IMR-90 (cell line): ENCODE data around the gene MCF2L. TPM values are rescaled to one million over a fixed set of nuclear protein-coding genes. Genes with fewer than 3 reads are reported as not detected.

ENCODE experiments used
- ATAC-seq: fragments of 200-7000 bp; cut with Tn5 transposase; 2 replicates; pipeline ENCODE4 v1.9.1; 2020; ENCODE audit warnings: low read depth, mild to moderate bottlenecking, moderate library complexity
- BruUV-seq: library from RNA; stranded (reverse); fragments of 400-500 nt; replicated peaks from 2 replicates; lab custom pipeline; 2021; lab: Mats Ljungman, UMichigan
- CTCF ChIA-PET: fragments of 300-600 bp; formaldehyde crosslinking; extraction: SDS; loops from one replicate; lab custom pipeline; 2021; ENCODE audit warnings: antibody characterized with exemption; lab: Yijun Ruan, JAX
- POLR2A ChIA-PET: fragments of 300-600 bp; sonication (Branson Sonifier 250); formaldehyde crosslinking; loops from one replicate; lab custom pipeline; 2022; ENCODE audit warnings: antibody characterized with exemption; ENCODE audit not compliant: unreplicated experiment; lab: Charles Lee
- DNase-seq: peaks from one replicate; pipeline ENCODE4 v3.0.0; 2013
- H2AFZ ChIP-seq: replicated peaks from 2 replicates; pipeline ENCODE3; 2013; ENCODE audit warnings: low read length, mild to moderate bottlenecking; ENCODE audit not compliant: poor library complexity
- H2AK5ac ChIP-seq: 2 replicates; pipeline ENCODE4 v1.6.1; 2013; ENCODE audit warnings: low read depth, low read length, inconsistent platforms
- H2AK9ac ChIP-seq: replicated peaks from 2 replicates; pipeline ENCODE3; 2013; ENCODE audit warnings: mild to moderate bottlenecking, low read depth, low read length, moderate library complexity; ENCODE audit not compliant: poor library complexity
- H2BK120ac ChIP-seq: 2 replicates; pipeline ENCODE4 v1.6.1; 2013; ENCODE audit warnings: low read depth, low read length, inconsistent platforms
- H2BK15ac ChIP-seq: 3 replicates; pipeline ENCODE4 v1.6.1; 2013; ENCODE audit warnings: low read depth, low read length, inconsistent platforms
- H2BK20ac ChIP-seq: 2 replicates; pipeline ENCODE4 v1.6.1; 2013; ENCODE audit warnings: low read depth, mild to moderate bottlenecking, inconsistent platforms, low read length, moderate library complexity
- H2BK5ac ChIP-seq: 2 replicates; pipeline ENCODE4 v1.6.1; 2013; ENCODE audit warnings: mild to moderate bottlenecking, low read depth, low read length, inconsistent platforms; ENCODE audit not compliant: poor library complexity, severe bottlenecking
- H3K14ac ChIP-seq: replicated peaks from 2 replicates; pipeline ENCODE4 v1.6.1; 2013; ENCODE audit warnings: low read depth, low read length, inconsistent platforms
- H3K18ac ChIP-seq: 2 replicates; pipeline ENCODE4 v1.6.1; 2013; ENCODE audit warnings: low read depth, low read length, control low read depth
- H3K23ac ChIP-seq: 2 replicates; pipeline ENCODE4 v1.6.1; 2013; ENCODE audit warnings: low read depth, low read length, inconsistent platforms
- H3K27ac ChIP-seq: 2 replicates; pipeline ENCODE4 v1.5.1; 2013; ENCODE audit warnings: mild to moderate bottlenecking, control low read depth, low read length; ENCODE audit not compliant: insufficient read depth
- H3K27me3 ChIP-seq: 2 replicates; pipeline ENCODE4 v1.6.1; 2013; ENCODE audit warnings: low read length; ENCODE audit not compliant: control insufficient read depth, insufficient read depth
- H3K36me3 ChIP-seq: 2 replicates; pipeline ENCODE4 v1.6.1; 2013; ENCODE audit warnings: low read length, mixed read lengths; ENCODE audit not compliant: control insufficient read depth, insufficient read depth
- H3K4ac ChIP-seq: 2 replicates; pipeline ENCODE4 v1.6.1; 2013; ENCODE audit warnings: low read depth, low read length, inconsistent platforms
- H3K4me1 ChIP-seq: 2 replicates; pipeline ENCODE4 v1.6.1; 2013; ENCODE audit warnings: low read length, mixed read lengths; ENCODE audit not compliant: control insufficient read depth, insufficient read depth
- H3K4me2 ChIP-seq: 2 replicates; pipeline ENCODE4 v1.6.1; 2013; ENCODE audit warnings: low read depth, mild to moderate bottlenecking, control low read depth, low read length, moderate library complexity
- H3K4me3 ChIP-seq: 2 replicates; pipeline ENCODE4 v1.5.1; 2013; ENCODE audit warnings: low read depth, mild to moderate bottlenecking, control low read depth, low read length, moderate library complexity; ENCODE audit not compliant: insufficient read depth
- H3K56ac ChIP-seq: 2 replicates; pipeline ENCODE4 v1.6.1; 2013; ENCODE audit warnings: low read length, inconsistent platforms; ENCODE audit not compliant: insufficient read depth; ENCODE audit errors: extremely low read depth
- H3K79me1 ChIP-seq, 2 experiments: 2 replicates each; pipeline ENCODE4 v1.6.1; 2013; ENCODE audit warnings: low read length in 2 of 2, inconsistent platforms in 1 of 2, low read depth in 1 of 2
- H3K9ac ChIP-seq: 2 replicates; pipeline ENCODE4 v1.6.1; 2013; ENCODE audit warnings: low read depth, low read length, control low read depth
- H3K9me1 ChIP-seq: 2 replicates; pipeline ENCODE4 v1.6.1; 2013; ENCODE audit warnings: low read length, inconsistent platforms; ENCODE audit not compliant: insufficient read depth
- H3K9me3 ChIP-seq: 2 replicates; pipeline ENCODE4 v1.6.1; 2013; ENCODE audit warnings: low read length; ENCODE audit not compliant: control insufficient read depth, insufficient read depth
- H4K20me1 ChIP-seq: 2 replicates; pipeline ENCODE4 v1.6.1; 2013; ENCODE audit warnings: low read length, inconsistent platforms; ENCODE audit not compliant: insufficient read depth
- H4K5ac ChIP-seq: 2 replicates; pipeline ENCODE4 v1.6.1; 2013; ENCODE audit warnings: mild to moderate bottlenecking, low read depth, low read length, control low read depth
- H4K8ac ChIP-seq, 2 experiments: 2 replicates each; pipeline ENCODE4 v1.6.1; 2013; ENCODE audit warnings: low read depth in 2 of 2, low read length in 2 of 2, control low read depth in 1 of 2, inconsistent platforms in 1 of 2
- H4K91ac ChIP-seq: 2 replicates; pipeline ENCODE4 v1.6.1; 2013; ENCODE audit warnings: low read depth, low read length, inconsistent platforms; ENCODE audit not compliant: insufficient read depth
- BHLHE40 ChIP-seq: fragments of 150-350 bp; IDR thresholded peaks from 2 replicates; pipeline ENCODE4 v1.6.1; 2016; ENCODE audit warnings: mild to moderate bottlenecking, low read depth, low read length
- CEBPB ChIP-seq: IDR thresholded peaks from 2 replicates; pipeline ENCODE4 v1.6.1; 2012; ENCODE audit warnings: low read depth, low read length, improper control_type of control experiment
- CHD1 ChIP-seq: IDR thresholded peaks from 2 replicates; pipeline ENCODE4 v1.6.1; 2012; ENCODE audit warnings: low read depth, low read length, improper control_type of control experiment
- MAFK ChIP-seq: IDR thresholded peaks from 2 replicates; pipeline ENCODE4 v1.6.1; 2012; ENCODE audit warnings: low read depth, low read length, improper control_type of control experiment
- MAZ ChIP-seq: IDR thresholded peaks from 2 replicates; pipeline ENCODE4 v1.6.1; 2012; ENCODE audit warnings: low read depth, mild to moderate bottlenecking, low read length, improper control_type of control experiment, moderate library complexity, borderline replicate concordance
- POLR2A ChIP-seq: IDR thresholded peaks from 2 replicates; pipeline ENCODE4 v1.6.1; 2012; ENCODE audit warnings: mild to moderate bottlenecking, low read depth, low read length
- RAD21 ChIP-seq: IDR thresholded peaks from 2 replicates; pipeline ENCODE4 v1.6.1; 2012; ENCODE audit warnings: low read length, improper control_type of control experiment
- SMC3 ChIP-seq: fragments of 150-350 bp; IDR thresholded peaks from 2 replicates; pipeline ENCODE4 v1.6.1; 2016; ENCODE audit warnings: low read depth, mild to moderate bottlenecking, antibody characterized with exemption, low read length, moderate library complexity
- WGBS, 2 experiments: methylation state at CpG; one replicate each; pipeline versions ENCODE4 v1.1.5 to v1.1.7; 2013; ENCODE audit warnings: missing lambda C conversion rate in 2 of 2; ENCODE audit not compliant: insufficient read length in 1 of 2; ENCODE audit errors: extremely low coverage in 2 of 2; 5-methylcytosine and 5-hydroxymethylcytosine counted together
- dilution Hi-C: fragments of 300-500 bp; cut with HindIII; formaldehyde crosslinking; loops from one replicate; pipeline ENCODE4 v1.14.3; 2018; ENCODE audit warnings: low sequenced_read_pairs; ENCODE audit not compliant: unreplicated experiment
- in situ Hi-C: fragments of 300-500 bp; cut with MboI; formaldehyde crosslinking; loops from 3 replicates; pipeline ENCODE4 v1.14.3; 2019; ENCODE audit warnings: low sequenced_read_pairs, inconsistent platforms, mixed read lengths
- intact Hi-C: fragments of 100-400 bp; cut with micrococcal nuclease; formaldehyde crosslinking; loops from 2 replicates; pipeline ENCODE4 v1.10.0; 2022
- polyA plus RNA-seq, 3 experiments: library from polyadenylated mRNA; depleted of rRNA; stranded (reverse); fragments of >200 nt; gene quantifications; 2 replicates each; pipeline ENCODE4 v1.2.3, GENCODE V29; 2012; ENCODE audit warnings: low replicate concordance in 1 of 3
- total RNA-seq: library from RNA; depleted of rRNA; stranded (reverse); fragments of >200 nt; gene quantifications from 2 replicates; pipeline ENCODE4 v1.2.3, GENCODE V29; 2012
- TF ChIP-seq, protein P1 (sequence below): fragments of 150-350 bp; IDR thresholded peaks from 2 replicates; pipeline ENCODE4 v1.6.1; 2016; ENCODE audit warnings: low read depth, mild to moderate bottlenecking, low read length, moderate library complexity, borderline replicate concordance
- TF ChIP-seq, protein P2 (sequence below): conservative IDR thresholded peaks from 2 replicates; pipeline ENCODE4 v1.5.1; 2012; ENCODE audit warnings: mild to moderate bottlenecking, low read depth, low read length, improper control_type of control experiment
- TF ChIP-seq, protein P3 (sequence below): fragments of 150-350 bp; IDR thresholded peaks from 2 replicates; pipeline ENCODE4 v1.6.1; 2017; ENCODE audit warnings: mild to moderate bottlenecking, antibody characterized with exemption, low read length, low read depth

MCF2L gene
- total and polyA plus RNA-seq, 2 of the 4 experiments (the other 2 are of a cell fraction), result 0.18 TPM; not detected in 1

GRCh38 chr13:112973577-112973951, 4.5 kb downstream of the MCF2L start:
- no peak overlapping the region for H3K9ac ChIP-seq
- no peaks in the 10 kb centered on the region for H3K79me1 ChIP-seq
- H2BK120ac ChIP-seq, result no peak overlapping the region
- BruUV-seq, result no TSS peak
- H2AK9ac ChIP-seq, result no peak overlapping the region
- no peaks in the 10 kb centered on the region for H3K9me1 ChIP-seq
- dilution Hi-C loops, result no loop called here
- H3K27me3 ChIP-seq, result peaks cover 56% of the 10 kb centered on the region
- H3K4ac ChIP-seq, result no peak overlapping the region
- no peak overlapping the region for H3K14ac ChIP-seq
- no peak overlapping the region for H2AFZ ChIP-seq
- no peak overlapping the region for H3K4me3 ChIP-seq
- ATAC-seq, result no peak
- TF ChIP-seq BHLHE40 (no peak), MAFK (no peak), CHD1 (no peak), MAZ (no peak), RAD21 (no peak), SMC3 (no peak), CEBPB (no peak), POLR2A (no peak)
- TF ChIP-seq, protein P1, sequence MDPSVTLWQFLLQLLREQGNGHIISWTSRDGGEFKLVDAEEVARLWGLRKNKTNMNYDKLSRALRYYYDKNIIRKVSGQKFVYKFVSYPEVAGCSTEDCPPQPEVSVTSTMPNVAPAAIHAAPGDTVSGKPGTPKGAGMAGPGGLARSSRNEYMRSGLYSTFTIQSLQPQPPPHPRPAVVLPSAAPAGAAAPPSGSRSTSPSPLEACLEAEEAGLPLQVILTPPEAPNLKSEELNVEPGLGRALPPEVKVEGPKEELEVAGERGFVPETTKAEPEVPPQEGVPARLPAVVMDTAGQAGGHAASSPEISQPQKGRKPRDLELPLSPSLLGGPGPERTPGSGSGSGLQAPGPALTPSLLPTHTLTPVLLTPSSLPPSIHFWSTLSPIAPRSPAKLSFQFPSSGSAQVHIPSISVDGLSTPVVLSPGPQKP, result no peak
- TF ChIP-seq, protein P2, sequence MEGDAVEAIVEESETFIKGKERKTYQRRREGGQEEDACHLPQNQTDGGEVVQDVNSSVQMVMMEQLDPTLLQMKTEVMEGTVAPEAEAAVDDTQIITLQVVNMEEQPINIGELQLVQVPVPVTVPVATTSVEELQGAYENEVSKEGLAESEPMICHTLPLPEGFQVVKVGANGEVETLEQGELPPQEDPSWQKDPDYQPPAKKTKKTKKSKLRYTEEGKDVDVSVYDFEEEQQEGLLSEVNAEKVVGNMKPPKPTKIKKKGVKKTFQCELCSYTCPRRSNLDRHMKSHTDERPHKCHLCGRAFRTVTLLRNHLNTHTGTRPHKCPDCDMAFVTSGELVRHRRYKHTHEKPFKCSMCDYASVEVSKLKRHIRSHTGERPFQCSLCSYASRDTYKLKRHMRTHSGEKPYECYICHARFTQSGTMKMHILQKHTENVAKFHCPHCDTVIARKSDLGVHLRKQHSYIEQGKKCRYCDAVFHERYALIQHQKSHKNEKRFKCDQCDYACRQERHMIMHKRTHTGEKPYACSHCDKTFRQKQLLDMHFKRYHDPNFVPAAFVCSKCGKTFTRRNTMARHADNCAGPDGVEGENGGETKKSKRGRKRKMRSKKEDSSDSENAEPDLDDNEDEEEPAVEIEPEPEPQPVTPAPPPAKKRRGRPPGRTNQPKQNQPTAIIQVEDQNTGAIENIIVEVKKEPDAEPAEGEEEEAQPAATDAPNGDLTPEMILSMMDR, result no peak
- TF ChIP-seq, protein P3, sequence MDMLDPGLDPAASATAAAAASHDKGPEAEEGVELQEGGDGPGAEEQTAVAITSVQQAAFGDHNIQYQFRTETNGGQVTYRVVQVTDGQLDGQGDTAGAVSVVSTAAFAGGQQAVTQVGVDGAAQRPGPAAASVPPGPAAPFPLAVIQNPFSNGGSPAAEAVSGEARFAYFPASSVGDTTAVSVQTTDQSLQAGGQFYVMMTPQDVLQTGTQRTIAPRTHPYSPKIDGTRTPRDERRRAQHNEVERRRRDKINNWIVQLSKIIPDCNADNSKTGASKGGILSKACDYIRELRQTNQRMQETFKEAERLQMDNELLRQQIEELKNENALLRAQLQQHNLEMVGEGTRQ, result no peak
- no peak overlapping the region for H4K5ac ChIP-seq
- no peak overlapping the region for H3K18ac ChIP-seq
- no peaks in the 10 kb centered on the region for H4K20me1 ChIP-seq
- in situ Hi-C loops, result no loop called here
- H2BK5ac ChIP-seq, result no peak overlapping the region
- H4K91ac ChIP-seq, result no peak overlapping the region
- no peak overlapping the region for H3K4me2 ChIP-seq
- H2AK5ac ChIP-seq, result no peak overlapping the region
- DNase-seq, result no peak
- no peaks in the 10 kb centered on the region for H3K36me3 ChIP-seq
- peaks cover 7% of the 10 kb centered on the region for H3K9me3 ChIP-seq
- H3K4me1 ChIP-seq, result no peaks in the 10 kb centered on the region
- H4K8ac ChIP-seq, result no peak overlapping the region
- POLR2A ChIA-PET, result no interaction called here
- H2BK20ac ChIP-seq, result no peak overlapping the region
- 85% methylated on average over 8 of the region's 18 CpGs; no CpG with 5 or more reads in 1 of the 2 experiments for WGBS, 2 experiments
- H3K23ac ChIP-seq, result no peak overlapping the region
- H2BK15ac ChIP-seq, result no peak overlapping the region
- H3K56ac ChIP-seq, result no peak overlapping the region
- intact Hi-C loops, result no loop called here
- no peak overlapping the region for H3K27ac ChIP-seq
- CTCF ChIA-PET, result no interaction called here
